HEK293 (cell line): Measurements from ENCODE around the gene KRT80.

Experiments used
- CTCF ChIA-PET: fragments of 350-600 bp; formaldehyde crosslinking; extraction: SDS; loops from one replicate; lab custom pipeline; 2021; ENCODE audit warnings: antibody characterized with exemption; lab: Yijun Ruan, JAX
- POLR2A ChIA-PET: fragments of 300-600 bp; formaldehyde crosslinking; extraction: SDS; loops from one replicate; lab custom pipeline; 2020; ENCODE audit warnings: antibody characterized with exemption, inconsistent platforms; lab: Yijun Ruan, JAX
- H3K27ac ChIP-seq: fragments of 200-500 bp; sonication (Bioruptor generic); 2 replicates; pipeline ENCODE4 v1.5.1; 2014; ENCODE audit warnings: low read depth, low read length, control low read depth, inconsistent platforms; ENCODE audit errors: extremely low read depth
- H3K36me3 ChIP-seq, 2 experiments: fragments of 200-500 bp in 1 of 2; sonication (Bioruptor generic) in 1 of 2; 1 replicate in 1 of 2; 2 replicates in 1 of 2; pipeline ENCODE4 v1.5.1; 2014 to 2017; ENCODE audit warnings: inconsistent platforms in 2 of 2, low read length in 2 of 2; ENCODE audit not compliant: control insufficient read depth in 2 of 2, insufficient read depth in 1 of 2
- H3K4me1 ChIP-seq: fragments of 200-500 bp; sonication (Bioruptor generic); 2 replicates; pipeline ENCODE4 v1.5.1; 2014; ENCODE audit warnings: mild to moderate bottlenecking, low read length, inconsistent platforms; ENCODE audit not compliant: control insufficient read depth, insufficient read depth
- H3K4me3 ChIP-seq: 2 replicates; pipeline ENCODE4 v1.5.1; 2011; ENCODE audit warnings: low read depth, mild to moderate bottlenecking, control low read depth, low read length, moderate library complexity
- H3K9me3 ChIP-seq: fragments of 200-500 bp; sonication (Bioruptor generic); 2 replicates; pipeline ENCODE4 v1.5.1; 2014; ENCODE audit warnings: low read depth, low read length, inconsistent platforms; ENCODE audit not compliant: control insufficient read depth, insufficient read depth
- FEZF1 ChIP-seq: fragments of 450-650 bp; formaldehyde crosslinking; IDR thresholded peaks from 2 replicates; pipeline ENCODE4 v1.5.1; 2016; ENCODE audit warnings: missing biosample characterization, missing genetic modification characterization
- GLIS1 ChIP-seq: fragments of 450-650 bp; formaldehyde crosslinking; IDR thresholded peaks from 2 replicates; pipeline ENCODE4 v1.5.1; 2016; ENCODE audit warnings: missing biosample characterization, missing genetic modification characterization
- HOXD13 ChIP-seq: sonication (generic); formaldehyde crosslinking; IDR thresholded peaks from 2 replicates; pipeline ENCODE4 v1.8.0; 2022; ENCODE audit warnings: missing genetic modification reagents, borderline replicate concordance
- IKZF3 ChIP-seq: fragments of 450-650 bp; IDR thresholded peaks from 2 replicates; pipeline ENCODE4 v1.5.0; 2018; ENCODE audit warnings: missing biosample characterization, mild to moderate bottlenecking, missing genetic modification characterization, moderate library complexity
- TCF7L2 ChIP-seq: IDR thresholded peaks from 2 replicates; pipeline ENCODE4 v1.6.1; 2011; ENCODE audit warnings: low read depth, mild to moderate bottlenecking, inconsistent platforms, low read length, moderate library complexity, borderline replicate concordance
- ZNF19 ChIP-seq: fragments of 450-650 bp; formaldehyde crosslinking; IDR thresholded peaks from 2 replicates; pipeline ENCODE4; 2016; ENCODE audit warnings: missing biosample characterization, missing genetic modification characterization, low read depth
- ZNF202 ChIP-seq: fragments of 450-650 bp; formaldehyde crosslinking; IDR thresholded peaks from 2 replicates; pipeline ENCODE4 v1.5.1; 2016; ENCODE audit warnings: missing biosample characterization, missing genetic modification characterization, borderline replicate concordance
- ZNF274 ChIP-seq, 2 experiments: fragments of 200-500 bp in 1 of 2; fragments of 450-650 bp in 1 of 2; sonication (Bioruptor generic) in 1 of 2; formaldehyde crosslinking in 1 of 2; IDR thresholded peaks; 2 replicates each; pipeline versions ENCODE4 v1.5.1 to v1.6.1; 2014 to 2016; ENCODE audit warnings: borderline replicate concordance in 1 of 2, inconsistent platforms in 1 of 2, low read length in 1 of 2, missing biosample characterization in 1 of 2, missing genetic modification characterization in 1 of 2
- ZNF416 ChIP-seq: fragments of 450-650 bp; formaldehyde crosslinking; IDR thresholded peaks from 2 replicates; pipeline ENCODE4 v1.5.1; 2016; ENCODE audit warnings: missing biosample characterization, missing genetic modification characterization
- ZNF529 ChIP-seq: fragments of 450-650 bp; formaldehyde crosslinking; IDR thresholded peaks from 2 replicates; pipeline ENCODE4 v1.5.1; 2017; ENCODE audit warnings: missing genetic modification characterization, missing biosample characterization; ENCODE audit not compliant: insufficient replicate concordance
- ZNF548 ChIP-seq: fragments of 450-650 bp; formaldehyde crosslinking; IDR thresholded peaks from 2 replicates; pipeline ENCODE4 v1.5.1; 2016; ENCODE audit warnings: missing biosample characterization, missing genetic modification characterization
- ZNF596 ChIP-seq: fragments of 450-650 bp; IDR thresholded peaks from 2 replicates; pipeline ENCODE4 v1.5.0; 2018; ENCODE audit warnings: missing biosample characterization, mild to moderate bottlenecking, missing genetic modification characterization, moderate library complexity
- ZNF747 ChIP-seq: fragments of 450-650 bp; formaldehyde crosslinking; IDR thresholded peaks from 2 replicates; pipeline ENCODE4 v1.5.1; 2016; ENCODE audit warnings: missing biosample characterization, missing genetic modification characterization
- ZNF776 ChIP-seq: fragments of 450-650 bp; formaldehyde crosslinking; IDR thresholded peaks from 2 replicates; pipeline ENCODE4 v1.5.0; 2017; ENCODE audit warnings: missing biosample characterization, missing genetic modification characterization, borderline replicate concordance
- TF ChIP-seq, protein P1 (sequence below): fragments of 450-650 bp; formaldehyde crosslinking; conservative IDR thresholded peaks from 2 replicates; pipeline ENCODE4 v1.5.1; 2016; ENCODE audit warnings: low read depth, missing biosample characterization, missing genetic modification characterization
- TF ChIP-seq, protein P2 (sequence below): fragments of 450-650 bp; formaldehyde crosslinking; IDR thresholded peaks from 2 replicates; pipeline ENCODE4 v1.5.1; 2016; ENCODE audit warnings: missing biosample characterization, missing genetic modification characterization
- TF ChIP-seq, protein P3 (sequence below): fragments of 450-650 bp; formaldehyde crosslinking; IDR thresholded peaks from 2 replicates; pipeline ENCODE4 v1.5.1; 2016; ENCODE audit warnings: missing biosample characterization, missing genetic modification characterization
- TF ChIP-seq, protein P4 (sequence below): IDR thresholded peaks from 2 replicates; pipeline ENCODE4 v1.6.1; 2011; ENCODE audit warnings: mild to moderate bottlenecking, low read depth, low read length, borderline replicate concordance

Gene KRT80

DNA sequence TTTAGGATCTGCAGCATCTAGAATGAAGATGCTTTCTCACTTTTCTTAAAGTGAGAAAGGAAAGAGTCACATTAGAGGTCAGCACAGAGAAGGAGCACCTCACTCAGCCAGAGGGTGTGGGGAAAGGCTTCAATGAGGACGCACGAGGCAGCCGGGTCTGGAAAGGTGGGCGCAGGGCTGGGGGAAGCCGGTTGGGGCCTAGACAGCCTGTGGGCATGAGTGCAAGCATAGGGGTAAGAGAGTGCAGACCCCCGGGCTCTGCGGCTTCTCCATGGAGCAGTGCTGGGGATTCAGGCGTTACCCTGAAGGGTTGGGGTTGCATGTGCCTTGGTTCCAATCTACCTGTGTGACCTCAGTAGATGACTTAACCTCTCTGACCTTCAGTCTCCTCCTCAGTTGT is 49.9 kb downstream of the KRT80 start:
- no peaks in the 10 kb centered on the region for H3K9me3 ChIP-seq
- no peaks in the 10 kb centered on the region for H3K36me3 ChIP-seq
- CTCF ChIA-PET, result interaction anchor here (0.5 to 0.7 kb wide), 3 partner anchors 21 to 548 kb away, joined by 3 to 4 read pairs (median 4); no protein-coding TSS in a partner anchor
- TF ChIP-seq, protein P1, sequence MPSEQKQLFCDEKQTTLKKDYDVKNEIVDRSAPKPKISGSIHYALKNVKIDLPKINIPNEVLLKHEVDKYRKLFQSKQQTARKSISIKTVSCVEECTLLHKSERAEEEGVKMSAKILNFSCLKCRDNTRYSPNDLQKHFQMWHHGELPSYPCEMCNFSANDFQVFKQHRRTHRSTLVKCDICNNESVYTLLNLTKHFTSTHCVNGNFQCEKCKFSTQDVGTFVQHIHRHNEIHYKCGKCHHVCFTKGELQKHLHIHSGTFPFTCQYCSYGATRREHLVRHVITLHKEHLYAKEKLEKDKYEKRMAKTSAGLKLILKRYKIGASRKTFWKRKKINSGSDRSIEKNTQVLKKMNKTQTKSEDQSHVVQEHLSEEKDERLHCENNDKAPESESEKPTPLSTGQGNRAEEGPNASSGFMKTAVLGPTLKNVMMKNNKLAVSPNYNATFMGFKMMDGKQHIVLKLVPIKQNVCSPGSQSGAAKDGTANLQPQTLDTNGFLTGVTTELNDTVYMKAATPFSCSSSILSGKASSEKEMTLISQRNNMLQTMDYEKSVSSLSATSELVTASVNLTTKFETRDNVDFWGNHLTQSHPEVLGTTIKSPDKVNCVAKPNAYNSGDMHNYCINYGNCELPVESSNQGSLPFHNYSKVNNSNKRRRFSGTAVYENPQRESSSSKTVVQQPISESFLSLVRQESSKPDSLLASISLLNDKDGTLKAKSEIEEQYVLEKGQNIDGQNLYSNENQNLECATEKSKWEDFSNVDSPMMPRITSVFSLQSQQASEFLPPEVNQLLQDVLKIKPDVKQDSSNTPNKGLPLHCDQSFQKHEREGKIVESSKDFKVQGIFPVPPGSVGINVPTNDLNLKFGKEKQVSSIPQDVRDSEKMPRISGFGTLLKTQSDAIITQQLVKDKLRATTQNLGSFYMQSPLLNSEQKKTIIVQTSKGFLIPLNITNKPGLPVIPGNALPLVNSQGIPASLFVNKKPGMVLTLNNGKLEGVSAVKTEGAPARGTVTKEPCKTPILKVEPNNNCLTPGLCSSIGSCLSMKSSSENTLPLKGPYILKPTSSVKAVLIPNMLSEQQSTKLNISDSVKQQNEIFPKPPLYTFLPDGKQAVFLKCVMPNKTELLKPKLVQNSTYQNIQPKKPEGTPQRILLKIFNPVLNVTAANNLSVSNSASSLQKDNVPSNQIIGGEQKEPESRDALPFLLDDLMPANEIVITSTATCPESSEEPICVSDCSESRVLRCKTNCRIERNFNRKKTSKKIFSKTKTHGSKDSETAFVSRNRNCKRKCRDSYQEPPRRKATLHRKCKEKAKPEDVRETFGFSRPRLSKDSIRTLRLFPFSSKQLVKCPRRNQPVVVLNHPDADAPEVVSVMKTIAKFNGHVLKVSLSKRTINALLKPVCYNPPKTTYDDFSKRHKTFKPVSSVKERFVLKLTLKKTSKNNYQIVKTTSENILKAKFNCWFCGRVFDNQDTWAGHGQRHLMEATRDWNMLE, result no peak
- TF ChIP-seq FEZF1 (no peak), ZNF548 (no peak), ZNF274 (IDR thresholded peaks at IDR 0.05; ENCODE audit: low read length) (no peak), ZNF274 (tag by site-specific recombination; IDR thresholded peaks at IDR 0.05; ENCODE audit: borderline replicate concordance) (no peak), GLIS1 (tag by site-specific recombination) (no peak), ZNF596 (tag by site-specific recombination) (no peak), ZNF19 (no peak), ZNF202 (tag by site-specific recombination) (no peak), TCF7L2 (no peak), IKZF3 (no peak), ZNF529 (tag by site-specific recombination) (no peak), ZNF747 (tag by site-specific recombination) (no peak), ZNF416 (tag by site-specific recombination) (no peak), HOXD13 (CRISPR knock-in tag) (no peak), ZNF776 (tag by site-specific recombination) (no peak)
- TF ChIP-seq, protein P2, sequence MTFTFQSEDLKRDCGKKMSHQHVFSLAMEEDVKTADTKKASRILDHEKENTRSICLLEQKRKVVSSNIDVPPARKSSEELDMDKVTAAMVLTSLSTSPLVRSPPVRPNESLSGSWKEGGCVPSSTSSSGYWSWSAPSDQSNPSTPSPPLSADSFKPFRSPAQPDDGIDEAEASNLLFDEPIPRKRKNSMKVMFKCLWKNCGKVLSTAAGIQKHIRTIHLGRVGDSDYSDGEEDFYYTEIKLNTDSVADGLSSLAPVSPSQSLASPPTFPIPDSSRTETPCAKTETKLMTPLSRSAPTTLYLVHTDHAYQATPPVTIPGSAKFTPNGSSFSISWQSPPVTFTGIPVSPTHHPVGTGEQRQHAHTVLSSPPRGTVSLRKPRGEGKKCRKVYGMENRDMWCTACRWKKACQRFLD (tag by site-specific recombination), result no peak
- TF ChIP-seq, protein P3, sequence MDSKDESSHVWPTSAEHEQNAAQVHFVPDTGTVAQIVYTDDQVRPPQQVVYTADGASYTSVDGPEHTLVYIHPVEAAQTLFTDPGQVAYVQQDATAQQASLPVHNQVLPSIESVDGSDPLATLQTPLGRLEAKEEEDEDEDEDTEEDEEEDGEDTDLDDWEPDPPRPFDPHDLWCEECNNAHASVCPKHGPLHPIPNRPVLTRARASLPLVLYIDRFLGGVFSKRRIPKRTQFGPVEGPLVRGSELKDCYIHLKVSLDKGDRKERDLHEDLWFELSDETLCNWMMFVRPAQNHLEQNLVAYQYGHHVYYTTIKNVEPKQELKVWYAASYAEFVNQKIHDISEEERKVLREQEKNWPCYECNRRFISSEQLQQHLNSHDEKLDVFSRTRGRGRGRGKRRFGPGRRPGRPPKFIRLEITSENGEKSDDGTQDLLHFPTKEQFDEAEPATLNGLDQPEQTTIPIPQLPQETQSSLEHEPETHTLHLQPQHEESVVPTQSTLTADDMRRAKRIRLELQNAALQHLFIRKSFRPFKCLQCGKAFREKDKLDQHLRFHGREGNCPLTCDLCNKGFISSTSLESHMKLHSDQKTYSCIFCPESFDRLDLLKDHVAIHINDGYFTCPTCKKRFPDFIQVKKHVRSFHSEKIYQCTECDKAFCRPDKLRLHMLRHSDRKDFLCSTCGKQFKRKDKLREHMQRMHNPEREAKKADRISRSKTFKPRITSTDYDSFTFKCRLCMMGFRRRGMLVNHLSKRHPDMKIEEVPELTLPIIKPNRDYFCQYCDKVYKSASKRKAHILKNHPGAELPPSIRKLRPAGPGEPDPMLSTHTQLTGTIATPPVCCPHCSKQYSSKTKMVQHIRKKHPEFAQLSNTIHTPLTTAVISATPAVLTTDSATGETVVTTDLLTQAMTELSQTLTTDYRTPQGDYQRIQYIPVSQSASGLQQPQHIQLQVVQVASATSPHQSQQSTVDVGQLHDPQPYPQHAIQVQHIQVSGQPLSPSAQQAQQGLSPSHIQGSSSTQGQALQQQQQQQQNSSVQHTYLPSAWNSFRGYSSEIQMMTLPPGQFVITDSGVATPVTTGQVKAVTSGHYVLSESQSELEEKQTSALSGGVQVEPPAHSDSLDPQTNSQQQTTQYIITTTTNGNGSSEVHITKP (tag by site-specific recombination), result no peak
- TF ChIP-seq, protein P4, sequence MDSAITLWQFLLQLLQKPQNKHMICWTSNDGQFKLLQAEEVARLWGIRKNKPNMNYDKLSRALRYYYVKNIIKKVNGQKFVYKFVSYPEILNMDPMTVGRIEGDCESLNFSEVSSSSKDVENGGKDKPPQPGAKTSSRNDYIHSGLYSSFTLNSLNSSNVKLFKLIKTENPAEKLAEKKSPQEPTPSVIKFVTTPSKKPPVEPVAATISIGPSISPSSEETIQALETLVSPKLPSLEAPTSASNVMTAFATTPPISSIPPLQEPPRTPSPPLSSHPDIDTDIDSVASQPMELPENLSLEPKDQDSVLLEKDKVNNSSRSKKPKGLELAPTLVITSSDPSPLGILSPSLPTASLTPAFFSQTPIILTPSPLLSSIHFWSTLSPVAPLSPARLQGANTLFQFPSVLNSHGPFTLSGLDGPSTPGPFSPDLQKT, result no peak
- TF ChIP-seq, all 188 proteins: peak for 0
- Histone ChIP-seq H3K4me1 (no peaks in the 10 kb centered on the region; the same call in 1 of the 2 replicates), H3K27ac (no peak overlapping the region), H3K4me3 (no peak overlapping the region)
- POLR2A ChIA-PET, result no interaction called here
